SKM-1 treated with dmso at 0.1 percent for 144 hours (cell line): ENCODE results near the gene DNAJC15.
"Not testable (repeated sequence)": the region's sequence is repeated elsewhere in the genome, so short reads cannot be mapped to it uniquely, and the experiment has no call there.

Experiments
- DNase-seq: peaks from one replicate; lab custom pipeline; 2025; ENCODE audit not compliant: unreplicated experiment; lab: John Stamatoyannopoulos, UW

Gene DNAJC15

DNA sequence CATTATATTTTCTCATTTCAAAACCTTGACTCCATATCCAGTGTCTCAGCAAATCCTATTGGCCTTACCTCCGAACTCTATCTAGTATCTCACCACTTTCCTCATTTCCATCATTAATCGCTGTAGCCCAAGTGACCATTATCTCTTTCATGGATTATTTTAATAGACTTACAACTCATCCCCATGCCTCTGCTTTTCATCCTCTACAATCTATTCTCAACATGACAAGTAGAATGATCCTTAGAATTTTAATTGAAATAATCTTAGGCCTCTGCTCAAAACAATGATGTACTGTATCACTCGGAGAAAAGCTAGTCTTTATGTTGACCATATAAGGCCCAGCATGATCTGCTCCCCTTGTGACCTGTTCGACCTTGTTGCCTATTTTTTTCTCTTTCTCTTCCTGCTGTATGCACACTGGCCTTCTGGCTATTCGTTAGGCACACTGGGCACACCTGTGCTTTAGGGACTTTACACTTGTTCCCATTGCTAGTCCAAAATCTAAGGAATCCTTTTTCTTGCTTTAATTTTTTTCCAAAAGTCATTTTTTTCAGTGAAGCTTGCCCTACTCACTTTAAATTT, 21.4 kb downstream of the DNAJC15 start:
- DNase-seq = no peak

DNA sequence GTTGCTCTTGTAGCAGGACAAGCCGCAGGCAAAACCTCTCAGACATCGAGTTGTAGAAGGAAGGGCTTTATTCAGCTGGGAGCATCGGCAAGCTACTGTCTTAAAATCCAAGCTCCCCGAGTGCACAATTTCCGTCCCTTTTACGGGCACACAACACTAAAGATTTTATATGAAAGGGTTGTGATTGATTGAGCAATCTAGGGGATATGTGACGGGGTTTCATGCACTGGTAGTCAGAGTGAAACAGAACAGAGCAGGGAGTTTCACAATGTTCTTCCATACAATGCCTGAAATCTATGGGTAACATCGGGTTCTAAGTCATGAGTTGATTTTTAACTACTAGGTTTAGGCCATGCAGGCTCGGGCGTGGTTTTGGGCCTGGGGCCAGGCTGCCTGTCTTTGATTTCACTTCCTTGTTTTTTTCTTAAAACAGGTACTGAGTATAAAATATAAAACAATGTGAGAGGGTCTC, 22.0 kb downstream of the DNAJC15 start:
- DNase-seq = not testable (repeated sequence)

DNA sequence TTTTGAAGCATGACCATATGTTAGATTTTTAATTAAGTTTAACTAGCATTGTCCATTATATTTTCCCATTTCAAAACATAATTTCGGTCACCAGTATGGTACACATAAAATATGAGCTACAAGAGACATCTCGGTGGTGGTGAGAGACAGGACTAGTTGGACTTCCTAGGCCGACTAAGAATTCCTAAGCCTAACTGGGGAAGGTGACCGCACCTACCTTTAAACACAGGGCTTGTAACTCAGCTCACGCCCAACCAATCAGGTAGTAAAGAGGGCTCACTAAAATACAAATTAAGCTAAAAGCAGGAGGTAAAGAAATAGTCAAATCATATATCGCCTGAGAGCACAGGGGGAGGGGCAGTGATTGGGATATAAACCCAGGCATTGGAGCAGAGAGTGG, 22.9 kb downstream of the DNAJC15 start:
- no peak for DNase-seq

DNA sequence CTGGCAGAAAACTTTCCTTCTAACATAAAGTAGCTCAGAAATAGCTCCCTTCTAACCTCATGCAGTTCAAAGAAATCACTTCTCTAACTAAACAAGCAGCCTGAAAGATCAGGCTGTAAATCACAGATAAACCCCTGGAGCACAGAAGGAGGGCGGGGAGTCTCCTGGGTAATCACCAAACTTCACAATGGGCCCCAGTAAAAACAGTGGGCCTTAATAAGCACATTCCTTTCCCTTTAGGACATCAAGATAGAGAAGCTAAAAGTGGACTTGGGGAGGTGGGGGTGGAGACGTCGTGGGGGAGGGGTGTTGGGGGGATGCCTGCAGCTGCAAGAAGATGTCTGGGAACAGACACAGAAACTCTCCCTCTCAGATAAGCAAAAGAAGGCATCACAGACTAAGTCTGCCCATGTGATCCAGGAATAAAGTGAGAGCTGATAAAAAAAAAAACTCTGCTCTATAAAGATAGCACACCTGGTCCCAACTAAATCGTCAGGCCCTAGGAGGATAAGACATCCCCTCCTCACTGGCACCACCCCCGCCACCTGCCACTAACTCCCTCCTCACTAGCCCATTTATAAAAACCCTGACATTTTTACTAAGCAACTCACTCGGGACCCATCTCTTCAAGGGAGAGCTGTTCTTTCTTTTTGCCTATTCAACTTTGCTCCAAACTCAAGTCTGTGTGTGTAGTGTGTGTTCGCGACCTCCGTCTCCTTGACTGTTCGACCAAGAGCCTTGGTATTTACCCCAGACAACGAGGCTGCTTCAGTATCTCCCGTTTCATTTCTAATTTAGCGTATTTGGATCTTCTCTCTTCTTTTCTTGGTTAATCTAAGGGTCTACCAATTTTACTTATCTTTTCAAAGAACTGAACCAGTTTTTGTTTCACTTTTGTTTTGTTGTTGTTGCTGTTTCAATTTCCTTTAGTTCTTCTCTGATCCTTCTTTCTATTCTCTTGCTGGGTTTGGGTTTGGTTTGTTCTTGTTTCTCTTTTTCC, 31.7 kb downstream of the DNAJC15 start:
- no peak for DNase-seq

DNA sequence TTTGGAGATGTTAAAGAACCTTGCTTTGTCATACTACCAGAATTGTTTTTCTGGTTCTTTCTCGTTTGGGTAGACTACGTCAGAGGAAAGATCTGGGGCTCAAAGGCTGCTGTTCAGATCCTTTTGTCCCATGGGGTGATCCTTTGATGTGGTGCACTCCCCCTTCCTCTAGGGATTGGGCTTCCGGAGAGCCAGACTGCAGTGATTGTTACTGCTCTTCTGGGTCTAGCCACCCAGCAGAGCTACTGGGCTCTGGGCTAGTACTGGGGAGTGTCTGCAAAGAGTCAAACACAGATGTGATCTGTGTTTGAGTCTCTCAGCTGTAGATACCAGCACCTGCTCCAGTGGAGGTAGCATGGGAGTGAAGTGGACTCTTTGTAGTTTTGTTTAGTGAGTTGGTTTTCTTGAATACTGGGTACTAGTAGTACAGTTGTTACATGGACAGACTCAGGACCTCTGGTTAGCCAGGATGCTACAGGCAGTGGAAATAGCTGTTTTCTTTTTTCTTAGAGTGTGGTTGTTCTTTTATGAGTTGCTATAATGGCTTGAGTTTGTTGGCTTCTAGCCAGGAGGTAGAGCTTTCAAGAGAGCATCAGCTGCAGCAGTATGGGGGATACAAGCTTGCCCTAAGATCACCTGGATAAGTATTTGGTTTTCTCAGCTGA, 34.4 kb downstream of the DNAJC15 start:
- no peak for DNase-seq

DNA sequence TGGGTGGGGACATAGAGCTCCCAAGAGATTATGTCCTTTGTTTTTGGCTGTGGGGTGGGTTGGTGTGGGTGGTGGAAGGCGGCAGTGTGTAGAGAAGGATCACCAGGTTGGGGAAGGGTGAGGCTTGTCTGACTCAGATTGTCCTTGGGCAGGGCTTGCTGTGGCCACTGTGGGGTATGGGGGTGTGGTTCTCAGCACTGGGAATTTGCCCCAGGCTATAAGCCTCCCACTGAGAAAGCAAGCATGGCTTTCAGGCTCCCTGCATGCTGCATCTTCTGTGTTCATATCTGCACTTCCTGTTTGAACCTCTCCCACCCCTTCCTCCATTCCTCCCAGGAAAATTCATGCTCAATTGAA, 34.9 kb downstream of the DNAJC15 start:
- no peak for DNase-seq

DNA sequence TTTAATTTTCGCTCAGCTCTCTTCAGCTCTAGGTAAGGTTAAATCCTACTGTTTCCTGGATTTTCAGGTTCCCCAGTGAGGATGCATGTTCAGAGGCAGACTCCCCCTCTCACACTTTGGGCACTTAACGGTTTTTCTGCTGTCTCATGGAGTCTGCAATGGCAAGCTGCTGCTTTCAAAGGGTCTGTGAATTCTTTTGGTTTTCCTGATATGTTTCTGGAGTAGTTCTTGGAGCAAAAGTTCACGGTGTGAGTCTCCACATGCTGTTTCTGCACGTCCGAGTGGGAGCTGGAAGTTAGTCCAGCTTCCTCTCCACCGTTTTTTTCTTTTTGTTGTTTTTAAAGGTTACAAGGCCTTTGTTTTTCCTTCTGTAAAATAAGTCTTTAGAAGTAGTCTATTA, 35.4 kb downstream of the DNAJC15 start:
- DNase-seq = no peak

DNA sequence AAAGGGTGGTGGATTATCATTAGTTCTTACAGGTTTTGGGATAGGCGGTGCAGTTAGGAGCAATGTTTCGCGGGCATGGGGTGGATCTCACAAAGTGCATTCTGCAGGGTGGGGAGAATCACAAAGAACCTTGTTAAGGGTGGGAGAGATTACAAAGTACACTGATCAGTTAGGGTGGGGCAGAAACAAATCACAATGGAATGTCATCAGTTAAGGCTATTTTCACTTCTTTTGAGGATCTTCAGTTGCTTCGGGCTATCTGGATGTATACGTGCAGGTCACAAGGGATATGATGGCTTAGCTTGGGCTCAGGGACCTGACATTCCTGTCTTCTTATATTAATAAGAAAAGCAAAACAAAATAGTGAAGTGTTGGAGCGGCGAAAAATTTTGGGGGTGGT, 36.4 kb downstream of the DNAJC15 start:
- DNase-seq = not testable (repeated sequence)

DNA sequence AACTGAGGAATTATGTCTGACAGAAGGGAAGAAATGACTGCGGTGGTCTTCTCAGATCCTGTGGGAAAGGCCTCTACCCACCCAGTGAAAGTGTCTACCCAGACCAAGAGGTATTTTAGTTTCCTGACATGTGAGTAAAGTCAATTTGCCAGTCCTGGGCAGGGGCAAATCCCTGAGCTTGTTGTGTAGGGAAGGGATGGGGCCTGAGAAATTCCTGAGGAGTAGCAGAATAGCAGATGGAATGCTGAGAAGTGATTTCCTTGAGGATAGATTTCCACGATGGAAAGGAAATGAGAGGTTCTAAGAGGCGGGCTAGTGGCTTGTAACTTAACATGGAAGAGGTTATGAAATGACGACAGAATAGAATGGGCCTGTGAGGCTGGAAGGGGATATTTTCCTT, 37.4 kb downstream of the DNAJC15 start:
- not testable (repeated sequence) for DNase-seq

DNA sequence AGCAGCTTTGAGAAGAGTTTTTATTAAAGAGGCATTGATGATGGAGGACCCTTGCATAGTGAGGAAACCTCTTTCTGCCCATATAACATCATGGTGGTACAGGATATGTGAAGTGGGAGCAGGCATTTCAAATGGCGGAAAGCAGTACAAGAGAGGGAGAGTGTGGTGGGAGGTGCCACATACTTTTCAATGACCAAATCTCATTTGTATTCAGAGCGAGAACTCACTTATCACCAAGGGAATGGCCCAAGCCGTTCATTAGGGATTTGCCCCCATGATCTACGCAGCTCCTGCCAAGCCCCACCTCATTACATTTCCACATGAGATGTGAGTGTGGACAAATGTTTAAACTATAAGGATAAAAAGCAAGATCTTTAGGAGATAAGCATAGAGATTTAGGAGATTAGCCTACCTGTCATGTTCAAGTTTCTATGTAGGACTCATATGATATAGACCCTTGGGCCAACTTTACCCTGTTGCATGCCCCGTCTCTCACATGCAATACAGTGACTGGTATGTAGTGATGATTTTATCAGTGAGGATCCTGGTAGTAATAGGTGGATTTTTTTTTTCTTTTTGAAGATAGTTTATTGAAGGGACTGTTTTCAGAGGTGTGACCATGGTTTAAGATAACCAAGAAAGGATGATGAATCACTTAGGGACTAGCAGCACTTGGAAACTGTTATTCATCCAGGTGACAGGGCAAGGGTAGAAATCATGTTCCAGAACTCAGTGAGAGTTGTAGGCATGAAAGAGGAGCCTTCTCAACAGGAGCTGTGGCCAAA, 38.3 kb downstream of the DNAJC15 start:
- DNase-seq = no peak

DNA sequence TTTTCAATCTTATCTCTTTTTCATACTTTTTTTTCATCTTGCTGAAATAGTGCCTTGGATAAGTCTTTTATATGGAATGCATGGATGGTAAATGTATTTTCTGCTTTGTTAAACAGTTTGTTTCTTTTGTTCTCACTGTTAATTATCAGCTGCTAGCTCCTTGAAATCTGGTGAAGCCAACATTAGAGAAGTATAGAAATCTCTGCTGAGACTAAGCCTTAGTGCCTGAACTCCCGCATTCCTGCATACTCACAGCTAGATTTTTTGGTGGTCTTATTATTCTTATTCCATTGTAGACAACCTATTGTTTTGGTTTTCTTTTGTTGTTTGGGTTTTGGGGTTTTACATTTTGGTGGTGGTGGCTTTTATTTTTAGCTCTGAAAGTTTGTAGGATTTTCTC, 48.4 kb downstream of the DNAJC15 start:
- no peak for DNase-seq

DNA sequence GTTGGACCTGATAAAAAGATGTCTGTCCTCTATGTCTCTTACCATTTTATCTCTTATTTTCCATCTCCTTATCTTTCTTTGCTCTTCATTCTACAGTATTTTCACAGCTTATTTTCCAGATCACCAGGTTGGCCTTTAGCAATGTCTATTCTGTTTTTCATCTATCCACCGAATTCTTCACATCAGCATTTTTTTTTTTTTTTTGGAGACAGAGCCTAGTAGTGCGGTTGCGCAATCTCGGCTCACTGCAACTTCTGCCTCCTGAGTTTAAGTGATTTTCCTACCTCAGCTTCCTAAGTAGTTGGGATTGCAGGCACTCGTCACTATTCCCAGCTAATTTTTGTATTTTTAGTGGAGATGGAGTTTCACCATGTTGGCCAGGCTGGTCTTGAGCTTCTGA, 49.0 kb downstream of the DNAJC15 start:
- no peak for DNase-seq

DNA sequence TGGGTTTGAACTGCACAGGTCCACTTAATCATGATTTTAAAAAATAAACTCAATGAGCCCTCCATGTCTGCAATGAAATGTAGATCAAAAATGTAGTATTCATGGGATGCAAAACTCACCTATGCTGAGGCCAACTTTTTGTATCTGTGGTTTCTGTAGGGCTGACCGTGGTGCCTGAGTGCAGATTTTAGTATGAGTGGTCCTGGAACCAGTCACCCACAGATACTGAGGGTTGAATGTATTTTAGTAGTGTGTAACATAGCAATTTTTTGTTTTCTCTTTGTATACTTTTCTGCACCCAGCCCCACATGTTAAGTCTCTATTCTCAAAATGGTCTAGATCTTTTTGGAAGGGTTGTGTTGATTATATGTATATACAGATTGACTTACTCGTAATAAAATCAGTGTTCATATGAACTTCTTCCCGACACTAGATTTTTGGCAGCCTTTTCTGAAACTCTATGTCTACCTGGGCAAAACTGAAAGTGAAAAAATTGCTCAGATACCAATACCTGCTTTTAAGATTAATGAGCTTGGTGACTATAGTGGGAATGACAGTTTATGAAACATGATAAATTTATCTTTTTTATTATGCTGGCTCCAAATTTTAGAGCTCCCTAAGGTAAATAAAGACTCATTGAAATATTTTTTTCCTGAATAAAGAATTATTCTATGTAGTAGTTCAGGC, 51.6 kb downstream of the DNAJC15 start:
- no peak for DNase-seq

DNA sequence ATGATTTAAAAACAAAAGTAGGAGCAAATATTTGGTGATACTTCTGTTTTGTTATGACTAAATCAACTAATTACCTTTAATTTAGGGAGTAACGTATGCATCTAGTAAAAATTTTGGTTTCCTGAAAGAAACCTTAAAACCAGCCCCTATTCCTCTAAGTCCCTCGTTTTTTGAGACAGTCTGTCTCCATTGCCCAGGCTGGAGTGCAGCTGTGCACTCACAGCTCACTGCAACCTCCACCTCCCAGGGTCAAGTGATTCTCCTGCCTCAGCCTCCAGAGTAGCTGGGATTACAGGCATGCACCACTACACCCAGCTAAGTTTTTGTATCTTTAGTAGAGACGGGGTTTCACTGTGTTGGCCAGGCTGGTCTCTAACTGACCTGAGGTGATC, 52.1 kb downstream of the DNAJC15 start:
- DNase-seq = not testable (repeated sequence)

DNA sequence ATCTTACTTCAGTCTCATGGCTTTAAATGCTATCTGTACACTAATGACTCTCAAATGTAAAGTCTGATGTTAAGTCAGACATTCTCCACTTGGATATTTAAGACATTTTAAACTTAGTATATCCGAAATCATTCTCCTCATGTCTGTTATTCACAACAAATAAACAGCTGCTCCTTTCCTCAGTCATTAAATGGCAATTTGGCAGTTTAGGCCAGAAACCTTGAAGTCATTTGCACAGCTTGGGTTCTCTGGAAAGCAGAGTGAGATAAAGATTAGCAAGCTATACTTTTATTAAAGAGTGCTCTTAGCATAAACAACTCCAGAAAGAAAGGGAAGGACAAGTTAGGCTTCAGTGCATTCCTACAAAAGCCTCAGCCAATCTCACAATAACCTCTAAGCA, 53.7 kb downstream of the DNAJC15 start:
- DNase-seq = no peak

DNA sequence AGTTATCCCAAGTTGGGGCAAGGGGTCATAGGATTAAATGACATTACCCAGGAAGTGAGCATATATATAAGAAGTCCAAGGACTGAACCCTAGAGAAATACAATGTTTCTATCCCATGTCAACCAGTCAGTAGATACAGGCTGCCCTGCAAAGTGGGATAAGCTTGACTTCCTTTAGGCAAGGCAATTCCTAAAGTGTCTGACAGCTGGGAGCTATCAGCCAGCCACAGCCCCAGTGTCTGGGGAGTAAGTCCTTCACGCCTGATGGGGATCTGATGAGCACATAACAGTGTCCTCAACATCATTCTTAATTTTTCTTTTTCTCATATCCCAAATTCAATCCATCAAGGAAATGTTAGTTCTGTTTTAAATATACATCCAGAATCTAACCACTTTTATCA, 54.1 kb downstream of the DNAJC15 start:
- DNase-seq = no peak

DNA sequence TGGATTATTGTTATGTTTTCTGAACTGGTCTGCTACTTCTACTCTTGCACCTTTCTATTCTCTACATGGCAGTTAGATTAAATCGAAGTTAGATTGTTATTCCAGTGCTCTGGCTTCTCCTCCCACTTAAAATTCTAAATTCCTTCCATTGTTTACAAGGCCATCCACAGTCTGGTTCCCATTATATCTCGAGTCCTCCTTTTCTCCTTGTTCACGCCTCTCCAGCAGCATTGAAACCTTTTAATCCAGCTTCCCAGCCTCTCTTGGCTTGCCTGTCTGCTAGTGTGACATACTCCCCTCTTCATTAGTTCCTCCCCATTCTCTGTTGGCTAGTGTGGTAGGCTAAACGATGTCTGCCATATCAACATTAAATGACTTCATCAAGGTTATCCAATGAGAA, 54.5 kb downstream of the DNAJC15 start:
- DNase-seq = no peak

DNA sequence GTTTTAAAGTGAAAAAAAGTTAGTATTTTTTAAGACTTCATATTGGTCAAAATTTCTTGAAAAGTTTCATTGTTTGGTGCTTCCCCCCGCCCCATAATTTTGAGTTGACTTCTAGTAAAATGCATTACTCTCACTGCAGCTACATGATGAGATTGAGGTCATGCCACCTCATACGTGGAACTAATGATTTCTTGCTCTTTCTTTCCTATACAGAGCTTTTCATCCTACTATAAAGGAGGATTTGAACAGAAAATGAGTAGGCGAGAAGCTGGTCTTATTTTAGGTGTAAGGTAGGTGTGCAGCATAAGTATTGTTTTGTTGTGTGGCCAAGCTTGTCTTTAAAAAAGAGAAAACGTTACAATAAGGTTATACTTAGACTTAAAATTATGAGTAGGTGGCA, 55.0 kb downstream of the DNAJC15 start:
- DNase-seq = no peak

DNA sequence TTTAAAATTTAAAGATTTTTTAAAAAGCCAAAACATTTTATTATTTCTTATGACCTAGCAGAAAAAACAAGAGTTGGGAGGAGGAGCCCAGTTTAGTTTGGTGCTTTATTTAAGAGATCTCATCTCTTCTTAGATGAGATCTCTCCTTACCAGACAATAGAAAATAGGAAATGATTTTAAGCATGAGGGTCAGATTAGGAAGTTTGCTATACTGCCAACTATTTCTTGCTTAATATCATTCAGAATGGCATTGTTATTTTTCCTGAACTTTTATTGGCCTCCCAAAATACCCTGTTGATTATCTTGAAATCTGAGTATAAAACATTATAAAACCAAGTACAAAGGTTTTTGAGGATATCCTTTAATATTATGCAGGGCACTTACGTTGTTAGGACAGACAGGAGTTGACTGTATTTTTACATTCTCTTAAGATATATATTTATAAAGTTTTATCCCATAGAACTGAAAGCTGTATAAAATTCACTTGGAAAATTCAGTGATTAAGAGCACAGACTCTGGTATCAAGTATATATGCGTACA, 56.1 kb downstream of the DNAJC15 start:
- DNase-seq = no peak

DNA sequence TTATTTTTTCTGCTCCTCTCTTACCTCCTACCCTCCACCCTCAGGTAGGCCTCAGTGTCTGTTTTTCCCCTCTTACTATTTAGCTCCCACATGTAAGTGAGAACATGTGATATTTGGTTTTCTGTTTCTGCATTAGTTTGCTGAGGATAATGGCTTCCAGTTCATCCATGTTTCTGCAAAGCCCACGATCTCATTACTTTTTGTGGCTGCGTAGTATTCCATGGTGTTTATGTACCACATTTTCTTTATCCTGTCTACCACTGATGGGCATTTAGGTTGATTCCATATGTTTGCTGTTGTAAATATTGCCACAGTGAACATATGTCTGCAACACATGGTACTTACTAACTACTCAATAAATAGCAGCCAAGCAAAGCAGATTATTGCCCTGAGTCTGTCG, 56.8 kb downstream of the DNAJC15 start:
- no peak for DNase-seq
